HEK293T (cell line): Measurements from ENCODE around the gene TWIST2.

Source experiments
- ARNT ChIP-seq: fragments of 450-650 bp; IDR thresholded peaks from 2 replicates; pipeline ENCODE4 v1.6.1; 2017; ENCODE audit warnings: mild to moderate bottlenecking
- SUZ12 ChIP-seq: fragments of 450-650 bp; IDR thresholded peaks from 2 replicates; pipeline ENCODE4 v1.6.1; 2016; ENCODE audit warnings: mild to moderate bottlenecking

GRCh38 chr2:238878051-238878735 lies 30.3 kb downstream of the TWIST2 start:
- TF ChIP-seq SUZ12 (no peak), ARNT (no peak)
